Endodermal cell (in vitro differentiated cells): ENCODE measurements around the gene C1orf115. TPM values are rescaled to one million over a fixed set of nuclear protein-coding genes. Genes with fewer than 3 reads are reported as not detected.

Source experiments
- DNase-seq: peaks from one replicate; pipeline ENCODE4 v3.0.0-alpha.2; 2017
- H3K27ac ChIP-seq: 2 replicates; pipeline ENCODE4 v1.5.1; 2013; ENCODE audit warnings: mild to moderate bottlenecking, low read depth, low read length, moderate library complexity
- H3K27me3 ChIP-seq: 2 replicates; pipeline ENCODE4 v1.6.1; 2013; ENCODE audit warnings: mild to moderate bottlenecking, low read length, moderate library complexity; ENCODE audit not compliant: insufficient read depth, control insufficient read depth, poor library complexity, severe bottlenecking
- H3K36me3 ChIP-seq: 2 replicates; pipeline ENCODE4 v1.7.0; 2013; ENCODE audit warnings: mild to moderate bottlenecking, low read length, moderate library complexity; ENCODE audit not compliant: control insufficient read depth, insufficient read depth
- H3K4me1 ChIP-seq: one replicate; pipeline ENCODE4 v1.7.0; 2013; ENCODE audit warnings: low read length; ENCODE audit not compliant: control insufficient read depth, insufficient read depth
- H3K4me3 ChIP-seq: 2 replicates; pipeline ENCODE4 v1.5.1; 2013; ENCODE audit warnings: mild to moderate bottlenecking, low read length, moderate library complexity
- H3K9ac ChIP-seq: 2 replicates; pipeline ENCODE4 v1.6.1; 2013; ENCODE audit warnings: mild to moderate bottlenecking, low read length, moderate library complexity; ENCODE audit not compliant: poor library complexity, severe bottlenecking; ENCODE audit errors: extremely low read depth
- H3K9me3 ChIP-seq: 2 replicates; pipeline ENCODE4 v1.6.1; 2013; ENCODE audit warnings: mild to moderate bottlenecking, low read length, moderate library complexity; ENCODE audit not compliant: control insufficient read depth
- H3K27ac Mint-ChIP-seq: 2 replicates; pipeline ENCODE4 v1.8.0; 2020; ENCODE audit warnings: mixed read lengths
- H3K27me3 Mint-ChIP-seq: 2 replicates; pipeline ENCODE4 v1.8.0; 2021; ENCODE audit warnings: mild to moderate bottlenecking, mixed read lengths; ENCODE audit not compliant: insufficient read depth
- H3K36me3 Mint-ChIP-seq: 2 replicates; pipeline ENCODE4 v1.8.0; 2020; ENCODE audit warnings: low read depth, mixed read lengths
- H3K4me1 Mint-ChIP-seq: 2 replicates; pipeline ENCODE4 v1.8.0; 2020; ENCODE audit warnings: mixed read lengths
- H3K4me3 Mint-ChIP-seq: 2 replicates; pipeline ENCODE4 v1.8.0; 2020; ENCODE audit warnings: mild to moderate bottlenecking, moderate library complexity, mixed read lengths
- H3K9me3 Mint-ChIP-seq: 2 replicates; pipeline ENCODE4 v1.8.0; 2020; ENCODE audit warnings: mild to moderate bottlenecking, mixed read lengths
- CTCF ChIP-seq: fragments of 200-600 bp; sonication (generic); conservative IDR thresholded peaks from 2 replicates; pipeline ENCODE4 v1.5.0; 2021; ENCODE audit warnings: antibody characterized with exemption, mild to moderate bottlenecking
- WGBS, 2 experiments: methylation state at CpG; one replicate each; pipeline versions ENCODE4 v1.1.5 to v1.1.7; 2013; ENCODE audit warnings: missing lambda C conversion rate in 2 of 2, mixed read lengths in 1 of 2; ENCODE audit not compliant: insufficient coverage in 1 of 2, insufficient read length in 1 of 2; 5-methylcytosine and 5-hydroxymethylcytosine counted together
- total RNA-seq, 2 donors: library from RNA; stranded (reverse); fragmentation: NEBNext Ultra II Directional in 1 of 2; extraction: Animal tissue kit (Norgen Biotek cat#: 25700) in 1 of 2; gene quantifications; 2 replicates in 1 of 2; 3 replicates in 1 of 2; pipeline ENCODE4 v1.2.1, GENCODE V29; 2021

The C1orf115 gene
- total RNA-seq, 2 donors from 2014 or later = 7.5 to 11.5 TPM

- no peaks in the 10 kb centered on the region for H3K4me1 ChIP-seq
- Mint-ChIP-seq H3K4me1 (no peaks in the 10 kb centered on the region), H3K27me3 (no peaks in the 10 kb centered on the region), H3K4me3 (no peak overlapping the region), H3K36me3 (peaks cover 3% of the 10 kb centered on the region), H3K9me3 (peaks cover 4% of the 10 kb centered on the region), H3K27ac (no peak overlapping the region)
- H3K9ac ChIP-seq = no peak overlapping the region
- no CpG with 5 or more reads among the region's 1 CpG for WGBS, 2 experiments
- H3K27ac ChIP-seq = no peak overlapping the region
- DNase-seq = no peak
- H3K4me3 ChIP-seq = no peak overlapping the region
- no peaks in the 10 kb centered on the region for H3K27me3 ChIP-seq
- TF ChIP-seq CTCF = no peak
- H3K36me3 ChIP-seq = no peaks in the 10 kb centered on the region
- H3K9me3 ChIP-seq = peaks cover 4% of the 10 kb centered on the region
Observed at GRCh38 chr1:220669005-220669404, 21.2 kb upstream of the C1orf115 start.

GRCh38 chr1:220670365-220670764 is 19.8 kb upstream of the C1orf115 start:
- Mint-ChIP-seq H3K27me3 (no peaks in the 10 kb centered on the region), H3K4me1 (no peaks in the 10 kb centered on the region), H3K4me3 (no peak overlapping the region), H3K27ac (no peak overlapping the region), H3K36me3 (peaks cover 3% of the 10 kb centered on the region), H3K9me3 (peaks cover 4% of the 10 kb centered on the region)
- no peak for DNase-seq
- peaks cover 4% of the 10 kb centered on the region for H3K9me3 ChIP-seq
- H3K27me3 ChIP-seq = no peaks in the 10 kb centered on the region
- H3K4me3 ChIP-seq = no peak overlapping the region
- no peak overlapping the region for H3K9ac ChIP-seq
- no peaks in the 10 kb centered on the region for H3K4me1 ChIP-seq
- TF ChIP-seq CTCF = no peak
- no peaks in the 10 kb centered on the region for H3K36me3 ChIP-seq
- no peak overlapping the region for H3K27ac ChIP-seq

GRCh38 chr1:220673921-220674320 is 16.2 kb upstream of the C1orf115 start:
- H3K27me3 ChIP-seq = no peaks in the 10 kb centered on the region
- H3K9me3 ChIP-seq = peaks cover 4% of the 10 kb centered on the region
- 88 to 95% methylated on average over 1 of the region's 1 CpG for WGBS, 2 experiments
- no peaks in the 10 kb centered on the region for H3K4me1 Mint-ChIP-seq
- no peak overlapping the region for H3K27ac Mint-ChIP-seq
- H3K9ac ChIP-seq = no peak overlapping the region
- peaks cover 4% of the 10 kb centered on the region for H3K9me3 Mint-ChIP-seq
- no peak overlapping the region for H3K4me3 Mint-ChIP-seq
- no peaks in the 10 kb centered on the region for H3K4me1 ChIP-seq
- no peaks in the 10 kb centered on the region for H3K27me3 Mint-ChIP-seq
- H3K36me3 Mint-ChIP-seq = no peaks in the 10 kb centered on the region
- no peak overlapping the region for H3K4me3 ChIP-seq
- H3K27ac ChIP-seq = no peak overlapping the region
- no peak for TF ChIP-seq CTCF
- DNase-seq = no peak
- H3K36me3 ChIP-seq = no peaks in the 10 kb centered on the region
